Endothelial cell of umbilical vein (primary cell): ENCODE results near the gene GUCA1A.

ENCODE experiments used
- EZH2 ChIP-seq: IDR thresholded peaks from 2 replicates; pipeline ENCODE4 v1.6.1; 2012; ENCODE audit warnings: borderline replicate concordance, low read depth, mild to moderate bottlenecking, moderate library complexity, low read length, inconsistent platforms; ENCODE audit not compliant: severe bottlenecking
- POLR2A ChIP-seq: IDR thresholded peaks from 2 replicates; pipeline ENCODE4 v1.6.1; 2012; ENCODE audit warnings: low read depth, mild to moderate bottlenecking, control low read depth, low read length
- POLR2AphosphoS5 ChIP-seq: IDR thresholded peaks from 2 replicates; pipeline ENCODE4 v1.6.1; 2012; ENCODE audit warnings: low read depth, mild to moderate bottlenecking, control low read depth, low read length, moderate library complexity; ENCODE audit not compliant: insufficient read depth
- TF ChIP-seq, protein P1 (sequence below), 2 donors: IDR thresholded peaks; 1 replicate in 1 of 2; 2 replicates in 1 of 2; pipeline ENCODE4 v1.5.1; 2011; ENCODE audit warnings: low read length in 2 of 2, mild to moderate bottlenecking in 2 of 2, moderate library complexity in 2 of 2, control low read depth in 1 of 2, inconsistent platforms in 1 of 2, low read depth in 1 of 2; ENCODE audit not compliant: insufficient read depth in 1 of 2; ENCODE audit errors: extremely low read depth in 1 of 2

DNA sequence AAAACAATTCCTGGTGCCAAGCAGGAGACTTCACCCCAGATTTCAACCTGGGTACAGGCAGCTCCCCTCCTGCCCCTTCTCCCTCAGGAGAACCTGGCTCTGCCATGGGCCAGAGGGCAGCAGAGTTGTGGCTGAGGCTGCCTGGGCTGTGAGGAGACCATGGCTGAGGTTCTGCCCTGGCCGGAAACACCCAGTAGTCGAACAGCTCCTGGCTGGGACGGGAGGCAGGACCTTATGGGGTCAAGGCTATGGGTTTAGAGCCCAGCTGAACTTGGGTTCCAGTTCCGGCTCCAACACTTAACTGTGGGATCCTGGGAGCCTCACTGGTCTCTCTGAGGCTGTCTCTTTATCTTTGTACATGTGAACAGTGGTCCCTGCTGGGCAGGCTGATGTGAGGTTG is 39.2 kb upstream of the GUCA1A start:
- TF ChIP-seq, protein P1, sequence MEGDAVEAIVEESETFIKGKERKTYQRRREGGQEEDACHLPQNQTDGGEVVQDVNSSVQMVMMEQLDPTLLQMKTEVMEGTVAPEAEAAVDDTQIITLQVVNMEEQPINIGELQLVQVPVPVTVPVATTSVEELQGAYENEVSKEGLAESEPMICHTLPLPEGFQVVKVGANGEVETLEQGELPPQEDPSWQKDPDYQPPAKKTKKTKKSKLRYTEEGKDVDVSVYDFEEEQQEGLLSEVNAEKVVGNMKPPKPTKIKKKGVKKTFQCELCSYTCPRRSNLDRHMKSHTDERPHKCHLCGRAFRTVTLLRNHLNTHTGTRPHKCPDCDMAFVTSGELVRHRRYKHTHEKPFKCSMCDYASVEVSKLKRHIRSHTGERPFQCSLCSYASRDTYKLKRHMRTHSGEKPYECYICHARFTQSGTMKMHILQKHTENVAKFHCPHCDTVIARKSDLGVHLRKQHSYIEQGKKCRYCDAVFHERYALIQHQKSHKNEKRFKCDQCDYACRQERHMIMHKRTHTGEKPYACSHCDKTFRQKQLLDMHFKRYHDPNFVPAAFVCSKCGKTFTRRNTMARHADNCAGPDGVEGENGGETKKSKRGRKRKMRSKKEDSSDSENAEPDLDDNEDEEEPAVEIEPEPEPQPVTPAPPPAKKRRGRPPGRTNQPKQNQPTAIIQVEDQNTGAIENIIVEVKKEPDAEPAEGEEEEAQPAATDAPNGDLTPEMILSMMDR (IDR thresholded peaks at IDR 0.05; ENCODE audit: extremely low read depth in 1 of 2, insufficient read depth in 1 of 2, low read depth in 1 of 2, low read length in 2 of 2): no peak
- TF ChIP-seq POLR2A (no peak), POLR2AphosphoS5 (no peak), EZH2 (no peak)
